Adrenal gland (tissue), 5 donors: Measurements from ENCODE around the gene APMAP.

ENCODE experiments used
- POLR2A ChIP-seq, 2 donors: fragments of 450-650 bp; IDR thresholded peaks; one replicate each; pipeline ENCODE4 v1.6.1; 2017; ENCODE audit warnings: antibody characterized with exemption in 2 of 2, mild to moderate bottlenecking in 2 of 2, moderate library complexity in 1 of 2
- TF ChIP-seq, protein P1 (sequence below), 6 experiments: fragments of 450-650 bp in 4 of 6; fragments of 200-600 bp in 2 of 6; sonication (generic) in 1 of 6; IDR thresholded peaks; 1 replicate in 5 of 6; 2 replicates in 1 of 6; pipeline versions ENCODE4 v1.5.1 to v1.8.0; 2016 to 2021; ENCODE audit warnings: antibody characterized with exemption in 6 of 6, mild to moderate bottlenecking in 2 of 6, moderate library complexity in 1 of 6
- donor health status: DM: no; HTN: no; CAD: no.

DNA sequence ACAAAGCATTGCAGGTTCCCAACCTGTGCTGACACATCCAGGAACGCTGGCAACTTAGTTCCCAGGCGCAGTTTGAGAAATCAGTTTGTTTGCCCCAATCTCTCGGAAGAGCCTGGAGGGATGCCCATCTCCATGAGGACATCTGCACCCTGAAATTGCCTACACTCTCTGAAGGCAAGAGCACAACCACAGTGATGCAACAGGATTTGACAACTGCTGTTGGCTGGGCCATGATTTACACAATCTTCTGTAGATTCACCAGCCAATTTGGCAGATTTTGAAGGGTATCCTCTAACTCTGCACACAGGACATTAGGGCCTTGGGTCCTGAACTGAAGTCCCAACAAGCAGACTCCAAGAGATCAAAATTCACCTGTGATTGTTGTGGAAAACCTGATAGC, 3.4 kb downstream of the APMAP start:
- TF ChIP-seq, protein P1, sequence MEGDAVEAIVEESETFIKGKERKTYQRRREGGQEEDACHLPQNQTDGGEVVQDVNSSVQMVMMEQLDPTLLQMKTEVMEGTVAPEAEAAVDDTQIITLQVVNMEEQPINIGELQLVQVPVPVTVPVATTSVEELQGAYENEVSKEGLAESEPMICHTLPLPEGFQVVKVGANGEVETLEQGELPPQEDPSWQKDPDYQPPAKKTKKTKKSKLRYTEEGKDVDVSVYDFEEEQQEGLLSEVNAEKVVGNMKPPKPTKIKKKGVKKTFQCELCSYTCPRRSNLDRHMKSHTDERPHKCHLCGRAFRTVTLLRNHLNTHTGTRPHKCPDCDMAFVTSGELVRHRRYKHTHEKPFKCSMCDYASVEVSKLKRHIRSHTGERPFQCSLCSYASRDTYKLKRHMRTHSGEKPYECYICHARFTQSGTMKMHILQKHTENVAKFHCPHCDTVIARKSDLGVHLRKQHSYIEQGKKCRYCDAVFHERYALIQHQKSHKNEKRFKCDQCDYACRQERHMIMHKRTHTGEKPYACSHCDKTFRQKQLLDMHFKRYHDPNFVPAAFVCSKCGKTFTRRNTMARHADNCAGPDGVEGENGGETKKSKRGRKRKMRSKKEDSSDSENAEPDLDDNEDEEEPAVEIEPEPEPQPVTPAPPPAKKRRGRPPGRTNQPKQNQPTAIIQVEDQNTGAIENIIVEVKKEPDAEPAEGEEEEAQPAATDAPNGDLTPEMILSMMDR (IDR thresholded peaks at IDR 0.05): no peak
- TF ChIP-seq POLR2A (IDR thresholded peaks at IDR 0.05): no peak
